ENCODE measurements around the gene ADK.
A peak's percentile ranks its signal among the peaks of the same experiment; 100 is the strongest.
"Not testable (repeated sequence)": the region's sequence is repeated elsewhere in the genome, so short reads cannot be mapped to it uniquely, and the experiment has no call there.

ADK gene

DNA sequence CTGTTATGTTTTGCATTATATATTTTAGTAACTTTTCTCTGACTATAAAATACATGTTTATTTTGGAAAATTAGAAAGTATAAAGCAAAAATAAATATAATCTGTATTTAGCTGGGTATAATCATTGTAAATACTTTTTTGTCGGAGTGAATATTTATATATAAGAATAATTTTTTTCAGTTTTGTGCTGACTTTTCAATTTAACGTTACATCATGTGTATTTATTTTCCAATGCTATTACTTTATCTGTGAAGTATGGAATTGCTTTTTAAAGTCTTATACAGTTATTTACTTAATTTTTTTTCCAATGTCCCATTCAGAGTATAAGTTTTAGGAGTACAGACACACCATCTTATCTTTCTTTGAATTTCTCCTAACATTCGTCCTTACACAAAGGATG, 15.6 kb upstream of the ADK start:
- no peak for TF ChIP-seq CTCF (IDR thresholded peaks at IDR 0.05)
- no peak overlapping the region for H3K4me3 Mint-ChIP-seq
- H3K4me1 Mint-ChIP-seq = no peaks in the 10 kb centered on the region
- no peak for DNase-seq
- peak overlapping the region; percentile 30 for H3K27ac Mint-ChIP-seq
- peaks cover 74% of the 10 kb centered on the region for H3K36me3 Mint-ChIP-seq (ENCODE audit: low read depth)
- H3K27me3 Mint-ChIP-seq (ENCODE audit: low read depth, poor library complexity) = no peaks in the 10 kb centered on the region
- H3K9me3 Mint-ChIP-seq = no peaks in the 10 kb centered on the region

GRCh38 chr10:74137992-74138391, 13.0 kb upstream of the ADK start:
- Mint-ChIP-seq H3K9me3 (no peaks in the 10 kb centered on the region), H3K4me3 (no peak overlapping the region), H3K4me1 (no peaks in the 10 kb centered on the region), H3K36me3 (ENCODE audit: low read depth) (peaks cover 69% of the 10 kb centered on the region), H3K27ac (no peak overlapping the region), H3K27me3 (ENCODE audit: low read depth, poor library complexity) (no peaks in the 10 kb centered on the region)
- no peak for TF ChIP-seq CTCF (IDR thresholded peaks at IDR 0.05)
- DNase-seq = no peak

- not testable (repeated sequence) for H3K27me3 Mint-ChIP-seq (ENCODE audit: low read depth, poor library complexity); H3K4me3 Mint-ChIP-seq; H3K27ac Mint-ChIP-seq; H3K9me3 Mint-ChIP-seq; DNase-seq; H3K4me1 Mint-ChIP-seq
- peaks cover 64% of the 10 kb centered on the region for H3K36me3 Mint-ChIP-seq (ENCODE audit: low read depth)
Observed at GRCh38 chr10:74138596-74138995, 12.4 kb upstream of the ADK start.

- no peak overlapping the region for H3K4me3 Mint-ChIP-seq
- H3K27ac Mint-ChIP-seq = no peak overlapping the region
- peaks cover 3% of the 10 kb centered on the region for H3K4me1 Mint-ChIP-seq
- no peaks in the 10 kb centered on the region for H3K9me3 Mint-ChIP-seq
- no peak for TF ChIP-seq CTCF (IDR thresholded peaks at IDR 0.05)
- H3K36me3 Mint-ChIP-seq (ENCODE audit: low read depth) = peaks cover 52% of the 10 kb centered on the region
- DNase-seq = no peak
- no peaks in the 10 kb centered on the region for H3K27me3 Mint-ChIP-seq (ENCODE audit: low read depth, poor library complexity)
Observed at GRCh38 chr10:74139981-74140380, 11.0 kb upstream of the ADK start.

DNA sequence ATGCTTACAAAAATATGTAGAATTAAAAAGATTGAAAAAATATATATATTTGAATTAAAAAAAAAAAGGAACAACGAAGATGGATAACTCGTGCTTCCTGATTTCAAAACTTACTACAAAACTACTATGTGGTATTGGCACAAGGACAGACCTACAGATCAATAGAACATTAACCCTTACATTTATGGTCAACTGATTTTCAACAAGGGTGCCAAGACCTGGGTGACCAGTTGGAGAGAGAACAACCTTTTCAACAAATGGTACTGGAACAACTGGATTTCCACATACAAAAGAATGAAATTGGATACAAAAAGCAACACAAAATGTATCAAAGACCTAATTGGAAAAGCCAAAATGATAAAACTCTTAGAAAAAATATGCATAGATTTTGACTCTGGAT, 10.5 kb upstream of the ADK start:
- Mint-ChIP-seq H3K36me3 (ENCODE audit: low read depth) (peaks cover 48% of the 10 kb centered on the region), H3K4me3 (no peak overlapping the region), H3K27me3 (ENCODE audit: low read depth, poor library complexity) (no peaks in the 10 kb centered on the region), H3K9me3 (no peaks in the 10 kb centered on the region), H3K4me1 (peaks cover 8% of the 10 kb centered on the region), H3K27ac (no peak overlapping the region)
- DNase-seq = no peak
- no peak for TF ChIP-seq CTCF (IDR thresholded peaks at IDR 0.05)

DNA sequence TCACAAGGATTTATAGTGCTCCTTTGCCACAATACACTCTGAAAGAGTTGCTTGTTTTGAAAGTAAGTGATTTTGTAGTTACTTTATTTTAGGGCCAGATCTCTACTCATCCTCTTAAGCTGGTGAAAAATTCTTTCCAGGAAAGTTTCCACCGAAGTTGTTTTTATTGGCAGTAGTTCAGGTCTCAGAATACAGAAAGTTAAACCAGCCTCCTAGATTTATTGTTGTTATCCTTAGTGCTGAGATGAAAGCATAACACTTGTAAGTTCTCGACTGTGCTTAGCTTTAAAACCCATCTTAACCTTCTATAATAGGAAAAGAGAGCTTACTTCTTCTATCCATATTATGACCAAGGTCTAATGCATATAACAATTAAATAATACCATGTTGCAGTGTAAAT, 5.9 kb upstream of the ADK start:
- no peak for TF ChIP-seq CTCF (IDR thresholded peaks at IDR 0.05)
- peak overlapping the region; percentile 37 for H3K27ac Mint-ChIP-seq
- H3K4me1 Mint-ChIP-seq = peaks cover 22% of the 10 kb centered on the region

DNA sequence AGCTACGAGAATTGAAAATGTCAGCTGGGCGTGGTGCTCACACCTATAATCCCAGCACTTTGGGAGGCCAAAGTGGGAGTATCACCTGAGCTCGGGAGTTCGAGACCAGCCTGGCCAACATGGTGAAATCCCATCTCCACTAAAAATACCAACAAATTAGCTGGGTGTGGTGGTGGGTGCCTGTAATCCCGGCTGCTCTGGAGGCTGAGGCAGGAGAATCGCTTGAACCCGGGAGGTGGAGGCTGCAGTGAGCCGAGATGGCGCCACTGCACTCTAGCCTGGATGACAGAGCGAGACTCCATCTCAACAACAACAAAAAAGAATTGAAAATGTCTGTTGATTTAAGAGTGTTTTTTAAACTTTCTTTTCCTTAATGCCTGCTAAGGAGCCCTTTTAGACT, 4.0 kb upstream of the ADK start:
- H3K27ac Mint-ChIP-seq; H3K27me3 Mint-ChIP-seq (ENCODE audit: low read depth, poor library complexity); H3K4me3 Mint-ChIP-seq; DNase-seq; H3K9me3 Mint-ChIP-seq: not testable (repeated sequence)
- H3K4me1 Mint-ChIP-seq = peaks cover 23% of the 10 kb centered on the region
- peaks cover 23% of the 10 kb centered on the region for H3K36me3 Mint-ChIP-seq (ENCODE audit: low read depth)

More for the DNA sequence above, 5.9 kb upstream of the ADK start:
- Mint-ChIP-seq H3K36me3 (ENCODE audit: low read depth) (peaks cover 33% of the 10 kb centered on the region), H3K4me3 (peak overlapping the region; percentile 16), H3K27me3 (ENCODE audit: low read depth, poor library complexity) (no peaks in the 10 kb centered on the region), H3K9me3 (no peaks in the 10 kb centered on the region)
- DNase-seq = no peak

All from nephron progenitor cell (in vitro differentiated cells).